ENCODE measurements around the gene KCNG2.
"Not testable (repeated sequence)": the region's sequence is repeated elsewhere in the genome, so short reads cannot be mapped to it uniquely, and the experiment has no call there.

Gene KCNG2

GRCh38 chr18:79855147-79855933 lies 57.6 kb downstream of the KCNG2 start:
- DNase-seq: no peak

- no peak for DNase-seq
These were observed 58.6 kb downstream of the KCNG2 start for GRCh38 chr18:79856119-79857007.

- DNase-seq: no peak
These were observed 59.4 kb downstream of the KCNG2 start for GRCh38 chr18:79857082-79857671.

GRCh38 chr18:79859314-79859713 lies 61.6 kb downstream of the KCNG2 start:
- no peak for DNase-seq

- no peak for DNase-seq
These were observed 63.9 kb downstream of the KCNG2 start for GRCh38 chr18:79861687-79862086.

- DNase-seq: no peak
These were observed 64.8 kb downstream of the KCNG2 start for GRCh38 chr18:79862562-79862961.

- DNase-seq: no peak
These were observed 65.6 kb downstream of the KCNG2 start for GRCh38 chr18:79863161-79864005.

- DNase-seq: no peak
These were observed 66.4 kb downstream of the KCNG2 start for GRCh38 chr18:79864006-79864725.

- not testable (repeated sequence) for DNase-seq
These were observed 67.2 kb downstream of the KCNG2 start for GRCh38 chr18:79864955-79865354.

GRCh38 chr18:79865951-79866350 lies 68.2 kb downstream of the KCNG2 start:
- DNase-seq: not testable (repeated sequence)

- DNase-seq: no peak
These were observed 69.3 kb downstream of the KCNG2 start for GRCh38 chr18:79866889-79867574.

- no peak for DNase-seq
These were observed 69.9 kb downstream of the KCNG2 start for GRCh38 chr18:79867666-79868065.

- DNase-seq: no peak
These were observed 70.5 kb downstream of the KCNG2 start for GRCh38 chr18:79868168-79868784.

- DNase-seq: no peak
These were observed 71.2 kb downstream of the KCNG2 start for GRCh38 chr18:79868811-79869541.

GRCh38 chr18:79869591-79870300 lies 72.0 kb downstream of the KCNG2 start:
- DNase-seq: no peak

- DNase-seq: no peak
These were observed 72.7 kb downstream of the KCNG2 start for GRCh38 chr18:79870301-79871025.

GRCh38 chr18:79871026-79871390 lies 73.3 kb downstream of the KCNG2 start:
- no peak for DNase-seq

- no peak for DNase-seq
These were observed 73.8 kb downstream of the KCNG2 start for GRCh38 chr18:79871481-79872091.

Data from activated CD4-positive, CD25-positive, alpha-beta regulatory T cell treated with anti-CD3 and anti-CD28 coated beads, Interleukin-2, amount 50 U/mL, for 72 hours (primary cell).